Chondrocyte (in vitro differentiated cells): Measurements from ENCODE around the gene SCD5. TPM values are rescaled to one million over a fixed set of nuclear protein-coding genes. Genes with fewer than 3 reads are reported as not detected.

ENCODE experiments used
- DNase-seq: peaks from one replicate; pipeline ENCODE4 v3.0.0; 2021; ENCODE audit warnings: mixed read lengths, low spot score
- H3K27ac Mint-ChIP-seq: one replicate; pipeline ENCODE4 v1.8.0; 2021; ENCODE audit warnings: mild to moderate bottlenecking, moderate library complexity, mixed read lengths; ENCODE audit not compliant: unreplicated experiment
- H3K27me3 Mint-ChIP-seq: 2 replicates; pipeline ENCODE4 v1.8.0; 2021; ENCODE audit warnings: low read depth, mixed read lengths
- H3K36me3 Mint-ChIP-seq: 2 replicates; pipeline ENCODE4 v1.8.0; 2021; ENCODE audit warnings: low read depth, mixed read lengths
- H3K4me1 Mint-ChIP-seq: 2 replicates; pipeline ENCODE4 v1.8.0; 2021; ENCODE audit warnings: low read depth, mild to moderate bottlenecking, mixed read lengths
- H3K4me3 Mint-ChIP-seq: one replicate; pipeline ENCODE4 v1.8.0; 2021; ENCODE audit warnings: mild to moderate bottlenecking, moderate library complexity, mixed read lengths; ENCODE audit not compliant: unreplicated experiment
- H3K9me3 Mint-ChIP-seq: 2 replicates; pipeline ENCODE4 v1.8.0; 2021; ENCODE audit warnings: low read depth, mixed read lengths
- CTCF ChIP-seq: fragments of 200-600 bp; sonication (generic); IDR thresholded peaks from 2 replicates; pipeline ENCODE4 v1.5.0; 2021; ENCODE audit warnings: antibody characterized with exemption, mild to moderate bottlenecking, moderate library complexity
- total RNA-seq: library from RNA; stranded (reverse); gene quantifications from 3 replicates; pipeline ENCODE4 v1.2.1, GENCODE V29; 2021

The SCD5 gene
- total RNA-seq, 1 donor from 2014 or later: 22.6 TPM

- H3K27ac Mint-ChIP-seq: no peak overlapping the region
- no peaks in the 10 kb centered on the region for H3K9me3 Mint-ChIP-seq
- TF ChIP-seq CTCF: no peak
- DNase-seq: no peak
- peaks cover 14% of the 10 kb centered on the region for H3K4me1 Mint-ChIP-seq
- H3K27me3 Mint-ChIP-seq: no peaks in the 10 kb centered on the region
- H3K36me3 Mint-ChIP-seq: peaks cover 19% of the 10 kb centered on the region
- H3K4me3 Mint-ChIP-seq: no peak overlapping the region
Measured at GRCh38 chr4:82814034-82814433, 15.4 kb upstream of the SCD5 start.

- Mint-ChIP-seq H3K27me3 (no peaks in the 10 kb centered on the region), H3K36me3 (peaks cover 2% of the 10 kb centered on the region), H3K4me1 (peaks cover 17% of the 10 kb centered on the region), H3K4me3 (no peak overlapping the region), H3K9me3 (peaks cover 2% of the 10 kb centered on the region), H3K27ac (peak overlapping the region; percentile 1)
- no peak for DNase-seq
- no peak for TF ChIP-seq CTCF
Measured at GRCh38 chr4:82811838-82812341, 13.3 kb upstream of the SCD5 start.

- peaks cover 2% of the 10 kb centered on the region for H3K9me3 Mint-ChIP-seq
- TF ChIP-seq CTCF: no peak
- no peaks in the 10 kb centered on the region for H3K36me3 Mint-ChIP-seq
- no peak overlapping the region for H3K4me3 Mint-ChIP-seq
- peaks cover 17% of the 10 kb centered on the region for H3K4me1 Mint-ChIP-seq
- DNase-seq: no peak
- no peak overlapping the region for H3K27ac Mint-ChIP-seq
- no peaks in the 10 kb centered on the region for H3K27me3 Mint-ChIP-seq
Measured at GRCh38 chr4:82811392-82811791, 12.8 kb upstream of the SCD5 start.

GRCh38 chr4:82810176-82810575, 11.6 kb upstream of the SCD5 start:
- H3K4me3 Mint-ChIP-seq: no peak overlapping the region

GRCh38 chr4:82809619-82810018, 11.0 kb upstream of the SCD5 start:
- Mint-ChIP-seq H3K36me3 (no peaks in the 10 kb centered on the region), H3K27ac (no peak overlapping the region), H3K9me3 (peaks cover 2% of the 10 kb centered on the region), H3K27me3 (no peaks in the 10 kb centered on the region), H3K4me3 (no peak overlapping the region), H3K4me1 (peaks cover 17% of the 10 kb centered on the region)
- TF ChIP-seq CTCF: no peak
- DNase-seq: no peak

More at GRCh38 chr4:82810176-82810575, 11.6 kb upstream of the SCD5 start:
- H3K27me3 Mint-ChIP-seq: no peaks in the 10 kb centered on the region
- H3K27ac Mint-ChIP-seq: no peak overlapping the region
- H3K4me1 Mint-ChIP-seq: peaks cover 17% of the 10 kb centered on the region
- peaks cover 2% of the 10 kb centered on the region for H3K9me3 Mint-ChIP-seq
- no peaks in the 10 kb centered on the region for H3K36me3 Mint-ChIP-seq
- DNase-seq: no peak
- no peak for TF ChIP-seq CTCF
